GM18951 (cell line): Measurements from ENCODE around the gene TEAD1.

Experiments used
- POLR2A ChIP-seq: IDR thresholded peaks from 4 replicates; pipeline ENCODE4 v1.6.1; 2011; ENCODE audit warnings: mild to moderate bottlenecking; ENCODE audit not compliant: insufficient read length, insufficient read depth; ENCODE audit errors: extremely low read depth
- in situ Hi-C: fragments of 300-500 bp; cut with MboI; formaldehyde crosslinking; loops from one replicate; pipeline ENCODE4 v1.12.0; 2022; ENCODE audit warnings: low sequenced_read_pairs, mixed read lengths, inconsistent platforms; ENCODE audit not compliant: unreplicated experiment

TEAD1 gene

GRCh38 chr11:12684816-12685215, 10.6 kb downstream of the TEAD1 start:
- TF ChIP-seq POLR2A = no peak
- in situ Hi-C loops = no loop called here

- no peak for TF ChIP-seq POLR2A
- in situ Hi-C loops = no loop called here
These were observed 11.0 kb downstream of the TEAD1 start for GRCh38 chr11:12685229-12685628.

GRCh38 chr11:12686246-12687060, 12.2 kb downstream of the TEAD1 start:
- TF ChIP-seq POLR2A = no peak
- in situ Hi-C loops = no loop called here

DNA sequence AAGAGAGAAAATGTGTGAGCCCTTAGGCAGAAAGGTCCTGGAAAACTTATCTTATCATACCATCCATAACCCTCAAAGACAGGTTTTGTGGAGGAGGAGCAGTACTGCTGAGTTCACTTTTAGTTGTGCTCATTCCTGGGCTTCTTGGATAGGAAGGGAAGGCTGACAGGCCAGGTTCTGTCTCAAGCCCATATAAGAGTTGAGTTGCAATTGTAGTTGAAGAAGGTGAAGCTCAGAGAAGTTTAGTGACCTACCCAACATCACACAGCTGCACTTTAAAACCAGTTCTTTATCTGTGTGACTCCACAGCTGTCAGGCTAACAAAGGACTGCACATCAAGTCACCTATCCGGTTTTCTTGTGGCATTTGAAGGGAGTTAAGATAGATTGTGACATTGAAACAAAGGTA, 13.0 kb downstream of the TEAD1 start:
- in situ Hi-C loops = no loop called here
- TF ChIP-seq POLR2A = no peak

DNA sequence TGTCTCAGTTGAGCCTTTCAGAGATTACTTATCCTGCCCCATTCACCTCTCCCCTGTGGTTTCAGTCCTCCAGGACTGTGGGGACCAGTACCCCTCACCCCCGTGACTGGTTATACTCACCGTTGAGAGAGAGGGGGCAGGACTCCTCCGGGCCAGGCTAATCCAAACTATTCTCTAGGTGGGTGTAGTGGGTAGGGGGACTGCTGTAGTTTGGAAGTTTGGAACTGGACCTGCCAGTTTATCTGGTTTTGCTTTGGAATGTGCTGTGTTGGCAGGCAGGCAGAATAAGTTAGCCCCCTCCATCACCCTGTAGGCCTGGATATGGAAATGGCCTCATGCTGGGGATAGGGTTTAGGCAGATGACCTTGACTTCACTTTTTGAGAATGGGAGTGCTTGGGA, 13.5 kb downstream of the TEAD1 start:
- no peak for TF ChIP-seq POLR2A

GRCh38 chr11:12689029-12689755, 15.0 kb downstream of the TEAD1 start:
- in situ Hi-C loops = no loop called here
- TF ChIP-seq POLR2A = no peak

More for the DNA sequence above, 13.5 kb downstream of the TEAD1 start:
- in situ Hi-C loops = no loop called here

DNA sequence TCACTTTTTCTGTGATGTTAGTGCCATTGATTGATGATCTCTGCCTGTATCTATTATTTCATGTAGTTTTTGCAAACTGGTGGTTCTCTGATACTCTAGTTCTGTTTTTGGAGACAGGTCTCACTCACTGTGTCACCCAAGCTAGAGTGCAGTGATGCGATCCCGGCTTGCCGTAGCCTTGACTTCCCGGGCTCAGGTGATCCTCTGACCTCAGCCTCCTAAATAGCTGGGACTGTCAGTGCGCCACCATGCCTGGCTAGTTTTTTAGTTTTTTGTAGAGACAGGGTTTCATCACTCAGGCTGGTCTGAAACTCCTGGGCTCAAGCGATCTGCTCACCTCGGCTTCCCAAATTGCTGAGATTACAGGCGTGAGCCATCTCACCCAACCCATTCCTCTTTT, 16.4 kb downstream of the TEAD1 start:
- TF ChIP-seq POLR2A = no peak
- in situ Hi-C loops = no loop called here

- no peak for TF ChIP-seq POLR2A
- in situ Hi-C loops = no loop called here
These were observed 17.3 kb downstream of the TEAD1 start for GRCh38 chr11:12691473-12691872.

- TF ChIP-seq POLR2A = no peak
- in situ Hi-C loops = no loop called here
These were observed 18.2 kb downstream of the TEAD1 start for GRCh38 chr11:12692229-12693075.

- in situ Hi-C loops = no loop called here
- TF ChIP-seq POLR2A = no peak
These were observed 18.9 kb downstream of the TEAD1 start for GRCh38 chr11:12693094-12693478.

DNA sequence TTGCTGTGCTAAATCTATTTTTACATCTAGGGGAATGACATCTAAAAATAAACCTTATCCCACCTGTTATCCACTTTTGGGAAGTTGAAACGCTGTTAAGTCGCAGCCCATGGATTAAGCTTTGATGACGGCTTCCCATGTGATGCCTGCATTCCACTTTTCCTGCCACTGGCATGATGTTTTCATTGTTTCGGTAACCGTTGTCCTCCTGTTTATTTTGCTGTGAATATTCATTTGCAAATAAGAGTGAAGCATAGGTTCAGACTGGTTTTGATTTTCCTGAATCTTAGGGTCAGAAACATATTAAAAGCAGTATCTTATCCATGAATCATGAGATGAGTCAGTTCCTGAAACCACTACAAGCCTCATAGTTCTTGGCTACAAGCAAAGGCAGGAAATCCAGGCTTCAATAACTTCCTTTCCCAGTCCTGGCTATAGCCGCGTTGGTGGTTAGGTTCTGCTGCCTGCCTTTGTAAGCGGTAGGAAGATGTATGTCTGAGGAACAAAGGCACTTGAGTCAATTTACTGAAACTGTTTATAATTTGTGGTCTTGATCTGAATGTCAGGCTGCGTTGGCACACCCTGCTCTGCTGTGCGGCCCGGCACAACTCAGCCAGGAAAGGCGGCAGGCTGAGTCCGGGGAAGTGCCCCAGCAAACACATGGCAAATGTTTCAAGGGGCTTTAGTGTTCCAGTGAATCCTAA, 19.4 kb downstream of the TEAD1 start:
- no peak for TF ChIP-seq POLR2A
- in situ Hi-C loops = no loop called here

DNA sequence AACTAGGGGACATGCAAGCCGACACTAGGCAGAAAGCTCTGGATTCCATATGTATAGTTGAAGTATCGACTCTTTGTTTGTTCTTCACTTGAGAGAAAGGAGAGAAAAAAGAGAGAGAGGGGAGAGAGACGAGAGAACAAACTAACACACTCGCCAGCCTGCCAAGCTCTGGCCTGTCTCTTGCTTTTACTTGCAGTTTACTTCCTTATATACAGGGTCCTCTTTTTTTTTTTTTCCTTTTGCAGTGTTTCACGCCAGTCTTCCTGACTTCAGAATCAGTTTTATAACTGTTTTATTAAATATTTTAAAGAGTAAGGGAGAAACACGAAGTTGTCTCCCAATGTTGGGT, 19.9 kb downstream of the TEAD1 start:
- in situ Hi-C loops = no loop called here
- TF ChIP-seq POLR2A = no peak
